Measurements from ENCODE around the gene ATRNL1.
"Not testable (repeated sequence)": the region's sequence is repeated elsewhere in the genome, so short reads cannot be mapped to it uniquely, and the experiment has no call there.

The ATRNL1 gene

DNA sequence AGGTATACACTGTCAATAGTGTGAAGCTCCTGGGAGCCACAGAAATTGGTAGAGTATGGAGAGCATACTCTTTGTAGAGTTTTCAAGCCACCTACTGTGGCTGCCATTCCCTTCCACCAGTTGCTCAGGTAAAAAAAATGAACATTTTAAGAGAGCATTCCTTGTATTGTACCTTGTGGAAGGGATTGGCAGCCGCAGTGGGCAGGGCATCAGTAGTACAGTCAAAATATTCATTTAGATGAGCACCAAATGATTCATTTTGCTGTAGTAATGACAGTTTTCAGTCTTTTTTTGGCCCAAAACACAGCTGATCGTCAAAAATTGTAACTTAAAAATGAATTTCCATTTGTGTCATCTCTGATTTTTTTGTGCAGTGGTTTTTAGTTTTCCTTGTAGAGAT lies 304.9 kb downstream of the ATRNL1 start:
- TF ChIP-seq CTCF (IDR thresholded peaks at IDR 0.05): no peak
- Histone ChIP-seq H3K27ac (no peak overlapping the region), H3K36me3 (no peaks in the 10 kb centered on the region), H3K9me3 (no peaks in the 10 kb centered on the region), H3K4me3 (ENCODE audit: low read depth in 1 of 2, low read length in 1 of 2) (no peak overlapping the region), H3K27me3 (no peaks in the 10 kb centered on the region), H3K4me1 (ENCODE audit: control insufficient read depth in 1 of 2, insufficient read depth in 1 of 2, low read depth in 1 of 2, low read length in 1 of 2) (no peaks in the 10 kb centered on the region)

- no peaks in the 10 kb centered on the region for H3K36me3 ChIP-seq
- H3K27me3 ChIP-seq: no peaks in the 10 kb centered on the region
- no peak overlapping the region for H3K27ac ChIP-seq
- TF ChIP-seq CTCF (IDR thresholded peaks at IDR 0.05): no peak
- H3K4me3 ChIP-seq (ENCODE audit: low read depth in 1 of 2, low read length in 1 of 2): no peak overlapping the region
- H3K4me1 ChIP-seq (ENCODE audit: control insufficient read depth in 1 of 2, insufficient read depth in 1 of 2, low read depth in 1 of 2, low read length in 1 of 2): no peaks in the 10 kb centered on the region
- H3K9me3 ChIP-seq: no peaks in the 10 kb centered on the region
Measured at GRCh38 chr10:115402699-115403098, 309.5 kb downstream of the ATRNL1 start.

DNA sequence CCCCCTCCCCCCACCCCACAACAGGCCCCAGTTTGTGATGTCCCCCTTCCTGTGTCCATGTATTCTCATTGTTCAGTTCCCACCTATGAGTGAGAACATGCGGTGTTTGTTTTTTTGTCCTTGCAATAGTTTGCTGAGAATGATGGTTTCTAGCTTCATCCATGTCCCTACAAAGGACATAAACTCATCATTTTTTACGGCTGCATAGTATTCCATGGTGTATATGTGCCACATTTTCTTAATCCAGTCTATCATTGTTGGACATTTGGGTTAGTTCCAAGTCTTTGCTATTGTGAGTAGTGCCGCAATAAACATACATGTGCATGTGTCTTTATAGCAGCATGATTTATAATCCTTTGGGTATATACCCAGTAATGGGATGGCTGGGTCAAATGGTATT lies 312.7 kb downstream of the ATRNL1 start:
- not testable (repeated sequence) for H3K27me3 ChIP-seq; H3K9me3 ChIP-seq; H3K27ac ChIP-seq; H3K4me3 ChIP-seq (ENCODE audit: low read depth in 1 of 2, low read length in 1 of 2); H3K36me3 ChIP-seq; H3K4me1 ChIP-seq (ENCODE audit: control insufficient read depth in 1 of 2, insufficient read depth in 1 of 2, low read depth in 1 of 2, low read length in 1 of 2)

DNA sequence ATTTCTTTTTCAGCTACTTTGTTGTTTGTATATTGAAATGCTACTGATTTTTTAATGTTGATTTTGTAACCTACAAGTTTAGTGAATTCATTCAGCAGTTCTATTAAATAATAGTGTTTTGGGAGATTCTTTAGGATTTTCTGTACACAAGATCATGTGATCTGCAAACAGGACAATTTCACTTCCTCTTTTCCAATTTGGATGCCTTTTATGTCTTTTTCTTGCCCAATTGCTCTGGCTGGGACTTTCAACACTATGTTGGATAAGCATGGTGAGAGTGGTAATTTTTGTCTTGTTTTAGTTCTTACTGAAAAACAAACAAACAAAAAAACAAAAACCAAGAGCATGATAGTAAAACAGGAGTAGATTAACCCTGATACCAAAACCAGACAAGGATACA lies 316.2 kb downstream of the ATRNL1 start:
- Histone ChIP-seq H3K27ac (no peak overlapping the region), H3K36me3 (no peaks in the 10 kb centered on the region), H3K4me3 (ENCODE audit: low read depth in 1 of 2, low read length in 1 of 2) (no peak overlapping the region), H3K27me3 (no peaks in the 10 kb centered on the region), H3K4me1 (ENCODE audit: control insufficient read depth in 1 of 2, insufficient read depth in 1 of 2, low read depth in 1 of 2, low read length in 1 of 2) (no peaks in the 10 kb centered on the region), H3K9me3 (no peaks in the 10 kb centered on the region)
- no peak for TF ChIP-seq CTCF (IDR thresholded peaks at IDR 0.05)

DNA sequence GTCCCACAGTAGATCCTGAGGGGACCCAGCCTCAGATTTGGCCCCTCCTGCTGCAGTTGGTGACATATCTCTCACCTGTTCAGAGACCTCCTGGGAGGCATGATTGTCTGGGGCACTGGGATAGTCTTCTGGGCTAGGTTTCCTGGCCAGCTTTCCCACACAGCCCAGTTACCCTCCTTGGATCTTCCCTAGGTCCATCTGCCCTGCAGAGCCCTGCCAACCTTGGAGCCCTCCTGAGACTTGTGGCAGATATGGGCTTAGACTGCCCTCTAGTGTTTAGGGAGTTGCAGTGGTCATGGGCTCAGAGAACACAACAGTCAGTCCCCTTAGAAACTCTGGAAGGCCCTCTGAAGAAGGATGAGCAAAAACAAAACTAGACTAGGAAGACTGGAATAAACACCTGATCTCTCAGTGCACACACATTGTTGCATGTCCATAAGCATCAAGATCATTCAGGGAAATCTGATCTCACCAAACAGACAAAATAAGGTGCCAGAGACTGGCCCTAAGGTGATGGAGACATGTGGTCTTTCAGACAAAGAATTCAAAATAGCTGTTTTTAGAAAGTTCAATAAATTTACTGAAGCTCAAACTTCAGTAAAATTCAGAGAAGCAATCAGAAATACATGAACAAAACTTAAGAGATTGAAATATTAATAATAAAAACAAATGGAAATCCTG lies 324.6 kb downstream of the ATRNL1 start:
- Histone ChIP-seq H3K4me3 (ENCODE audit: low read depth in 1 of 2, low read length in 1 of 2) (no peak overlapping the region), H3K9me3 (no peaks in the 10 kb centered on the region), H3K27me3 (no peaks in the 10 kb centered on the region), H3K36me3 (no peaks in the 10 kb centered on the region), H3K27ac (no peak overlapping the region), H3K4me1 (ENCODE audit: control insufficient read depth in 1 of 2, insufficient read depth in 1 of 2, low read depth in 1 of 2, low read length in 1 of 2) (no peaks in the 10 kb centered on the region)
- TF ChIP-seq CTCF (IDR thresholded peaks at IDR 0.05): no peak

GRCh38 chr10:115422624-115423023 lies 329.5 kb downstream of the ATRNL1 start:
- Histone ChIP-seq H3K27ac (no peak overlapping the region), H3K36me3 (no peaks in the 10 kb centered on the region), H3K4me1 (ENCODE audit: control insufficient read depth in 1 of 2, insufficient read depth in 1 of 2, low read depth in 1 of 2, low read length in 1 of 2) (no peaks in the 10 kb centered on the region), H3K27me3 (no peaks in the 10 kb centered on the region), H3K9me3 (no peaks in the 10 kb centered on the region), H3K4me3 (ENCODE audit: low read depth in 1 of 2, low read length in 1 of 2) (no peak overlapping the region)
- no peak for TF ChIP-seq CTCF (IDR thresholded peaks at IDR 0.05)
